Loucy (cell line): Measurements from ENCODE around the gene ETS2.

Experiments
- CTCF ChIP-seq: fragments of 200-600 bp; sonication (generic); conservative IDR thresholded peaks from 2 replicates; pipeline ENCODE4 v1.5.1; 2014; ENCODE audit warnings: mild to moderate bottlenecking, antibody characterized with exemption, low read length
- EZH2phosphoT487 ChIP-seq: fragments of 200-600 bp; IDR thresholded peaks from 2 replicates; pipeline ENCODE4 v1.6.1; 2018; ENCODE audit warnings: antibody characterized with exemption, mild to moderate bottlenecking, moderate library complexity, borderline replicate concordance

GRCh38 chr21:38810034-38810825 lies 4.5 kb downstream of the ETS2 start:
- no peak for TF ChIP-seq CTCF
- no peak for TF ChIP-seq EZH2phosphoT487
